ENCODE measurements around the gene CEP89.
"Not testable (repeated sequence)": the region's sequence is repeated elsewhere in the genome, so short reads cannot be mapped to it uniquely, and the experiment has no call there.

Gene CEP89

GRCh38 chr19:32852216-32852615 lies 119.5 kb downstream of the CEP89 start:
- no peaks in the 10 kb centered on the region for H3K27me3 Mint-ChIP-seq (ENCODE audit: low read depth, poor library complexity)
- no peaks in the 10 kb centered on the region for H3K4me1 Mint-ChIP-seq
- no peaks in the 10 kb centered on the region for H3K36me3 Mint-ChIP-seq (ENCODE audit: low read depth)
- H3K4me3 Mint-ChIP-seq = no peak overlapping the region
- H3K27ac Mint-ChIP-seq = no peak overlapping the region
- H3K9me3 Mint-ChIP-seq = peaks cover 8% of the 10 kb centered on the region
- no peak for DNase-seq
- TF ChIP-seq, protein P1, sequence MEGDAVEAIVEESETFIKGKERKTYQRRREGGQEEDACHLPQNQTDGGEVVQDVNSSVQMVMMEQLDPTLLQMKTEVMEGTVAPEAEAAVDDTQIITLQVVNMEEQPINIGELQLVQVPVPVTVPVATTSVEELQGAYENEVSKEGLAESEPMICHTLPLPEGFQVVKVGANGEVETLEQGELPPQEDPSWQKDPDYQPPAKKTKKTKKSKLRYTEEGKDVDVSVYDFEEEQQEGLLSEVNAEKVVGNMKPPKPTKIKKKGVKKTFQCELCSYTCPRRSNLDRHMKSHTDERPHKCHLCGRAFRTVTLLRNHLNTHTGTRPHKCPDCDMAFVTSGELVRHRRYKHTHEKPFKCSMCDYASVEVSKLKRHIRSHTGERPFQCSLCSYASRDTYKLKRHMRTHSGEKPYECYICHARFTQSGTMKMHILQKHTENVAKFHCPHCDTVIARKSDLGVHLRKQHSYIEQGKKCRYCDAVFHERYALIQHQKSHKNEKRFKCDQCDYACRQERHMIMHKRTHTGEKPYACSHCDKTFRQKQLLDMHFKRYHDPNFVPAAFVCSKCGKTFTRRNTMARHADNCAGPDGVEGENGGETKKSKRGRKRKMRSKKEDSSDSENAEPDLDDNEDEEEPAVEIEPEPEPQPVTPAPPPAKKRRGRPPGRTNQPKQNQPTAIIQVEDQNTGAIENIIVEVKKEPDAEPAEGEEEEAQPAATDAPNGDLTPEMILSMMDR (IDR thresholded peaks at IDR 0.05) = no peak

GRCh38 chr19:32848035-32848434 lies 123.7 kb downstream of the CEP89 start:
- H3K27me3 Mint-ChIP-seq (ENCODE audit: low read depth, poor library complexity); H3K27ac Mint-ChIP-seq; H3K4me3 Mint-ChIP-seq; DNase-seq; H3K4me1 Mint-ChIP-seq: not testable (repeated sequence)
- H3K9me3 Mint-ChIP-seq = peaks cover 40% of the 10 kb centered on the region
- H3K36me3 Mint-ChIP-seq (ENCODE audit: low read depth) = peaks cover 10% of the 10 kb centered on the region

GRCh38 chr19:32843716-32844245 lies 128.0 kb downstream of the CEP89 start:
- H3K27ac Mint-ChIP-seq = no peak overlapping the region

DNA sequence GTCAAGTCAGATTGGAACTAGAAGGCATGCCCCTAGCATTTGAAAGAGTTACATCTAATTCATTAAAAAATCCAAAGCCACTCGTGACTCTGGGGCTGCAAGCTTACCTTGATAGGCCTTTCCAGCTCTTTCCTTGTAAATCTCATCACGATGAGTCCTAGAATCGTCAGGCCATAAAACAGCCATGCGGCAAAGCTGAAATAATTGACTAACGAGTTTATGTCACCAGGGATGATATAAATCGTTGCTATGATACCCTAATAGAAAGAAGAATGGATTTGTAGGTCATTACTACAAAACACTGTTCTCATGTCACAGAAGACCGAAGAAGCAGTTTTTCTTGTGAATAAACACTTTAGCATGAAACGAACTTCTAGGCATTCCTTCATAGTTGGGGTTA lies 129.7 kb downstream of the CEP89 start:
- Mint-ChIP-seq H3K9me3 (peaks cover 54% of the 10 kb centered on the region), H3K27ac (no peak overlapping the region), H3K36me3 (ENCODE audit: low read depth) (peaks cover 26% of the 10 kb centered on the region), H3K4me3 (no peak overlapping the region), H3K27me3 (ENCODE audit: low read depth, poor library complexity) (no peaks in the 10 kb centered on the region), H3K4me1 (no peaks in the 10 kb centered on the region)
- DNase-seq = no peak
- TF ChIP-seq, protein P1 (IDR thresholded peaks at IDR 0.05) = no peak

More at GRCh38 chr19:32843716-32844245, 128.0 kb downstream of the CEP89 start:
- peaks cover 60% of the 10 kb centered on the region for H3K9me3 Mint-ChIP-seq
- TF ChIP-seq, protein P1 (IDR thresholded peaks at IDR 0.05) = no peak
- peaks cover 26% of the 10 kb centered on the region for H3K36me3 Mint-ChIP-seq (ENCODE audit: low read depth)
- no peaks in the 10 kb centered on the region for H3K27me3 Mint-ChIP-seq (ENCODE audit: low read depth, poor library complexity)
- H3K4me3 Mint-ChIP-seq = no peak overlapping the region
- DNase-seq = no peak
- H3K4me1 Mint-ChIP-seq = no peaks in the 10 kb centered on the region

DNA sequence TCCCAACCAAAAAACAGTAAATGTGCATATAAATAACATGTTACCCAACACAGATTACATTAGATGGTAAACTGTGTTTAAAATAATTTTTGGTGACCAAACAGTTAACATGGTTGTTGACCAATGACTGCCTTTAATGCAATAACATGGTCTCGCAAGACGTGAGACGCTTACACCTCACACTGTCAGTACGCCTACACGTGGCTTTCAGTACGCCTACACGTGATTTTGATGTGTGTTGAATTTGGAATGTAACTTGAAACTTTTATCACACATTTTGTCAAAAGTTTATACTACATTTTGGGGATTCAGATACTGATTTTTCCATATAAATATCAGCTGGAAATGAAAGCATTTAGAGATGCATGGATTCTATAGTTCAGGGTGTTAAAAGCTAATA lies 134.2 kb downstream of the CEP89 start:
- Mint-ChIP-seq H3K4me1 (peaks cover 6% of the 10 kb centered on the region), H3K4me3 (no peak overlapping the region), H3K9me3 (peaks cover 23% of the 10 kb centered on the region), H3K36me3 (ENCODE audit: low read depth) (peaks cover 16% of the 10 kb centered on the region), H3K27me3 (ENCODE audit: low read depth, poor library complexity) (no peaks in the 10 kb centered on the region), H3K27ac (no peak overlapping the region)
- DNase-seq = no peak
- TF ChIP-seq, protein P1 (IDR thresholded peaks at IDR 0.05) = no peak

GRCh38 chr19:32833388-32833787 lies 138.4 kb downstream of the CEP89 start:
- peaks cover 10% of the 10 kb centered on the region for H3K4me1 Mint-ChIP-seq
- H3K27me3 Mint-ChIP-seq (ENCODE audit: low read depth, poor library complexity); H3K27ac Mint-ChIP-seq; H3K4me3 Mint-ChIP-seq; H3K36me3 Mint-ChIP-seq (ENCODE audit: low read depth); H3K9me3 Mint-ChIP-seq; DNase-seq: not testable (repeated sequence)

DNA sequence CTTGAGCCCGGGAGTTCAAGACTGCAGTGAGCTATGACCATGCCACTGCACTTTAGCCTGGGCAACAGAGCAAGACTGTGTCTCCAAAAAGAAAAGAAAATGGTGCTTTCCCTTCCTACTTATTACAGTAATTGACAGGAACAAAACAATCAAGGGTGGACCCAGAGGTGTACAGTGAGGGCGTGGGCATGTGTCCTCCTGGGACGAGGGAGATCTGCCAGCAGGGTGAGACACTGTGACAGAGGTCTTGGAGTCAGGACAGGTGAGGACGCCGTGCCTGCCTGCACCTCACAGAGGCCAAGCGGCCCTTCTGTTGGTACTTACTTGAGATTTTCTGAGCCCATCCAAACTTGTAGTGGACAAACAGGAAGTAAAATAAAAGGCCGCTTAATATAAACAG lies 138.9 kb downstream of the CEP89 start:
- not testable (repeated sequence) for H3K36me3 Mint-ChIP-seq (ENCODE audit: low read depth); H3K27me3 Mint-ChIP-seq (ENCODE audit: low read depth, poor library complexity); H3K9me3 Mint-ChIP-seq; H3K27ac Mint-ChIP-seq; H3K4me3 Mint-ChIP-seq; DNase-seq
- H3K4me1 Mint-ChIP-seq = peaks cover 10% of the 10 kb centered on the region

GRCh38 chr19:32832094-32832493 lies 139.7 kb downstream of the CEP89 start:
- H3K27me3 Mint-ChIP-seq (ENCODE audit: low read depth, poor library complexity); H3K9me3 Mint-ChIP-seq; H3K36me3 Mint-ChIP-seq (ENCODE audit: low read depth); H3K4me3 Mint-ChIP-seq; DNase-seq: not testable (repeated sequence)
- Mint-ChIP-seq H3K27ac (peak overlapping the region; percentile 61), H3K4me1 (peaks cover 10% of the 10 kb centered on the region)
